RWPE1 (cell line): ENCODE measurements around the gene GALNT2.

Source experiments
- CTCF ChIA-PET: fragments of 350-600 bp; sonication (Branson Sonifier 250); formaldehyde crosslinking; extraction: SDS; loops from one replicate; lab custom pipeline; 2021; lab: Yijun Ruan, JAX
- POLR2A ChIA-PET: fragments of 400-600 bp; formaldehyde crosslinking; extraction: SDS; loops from one replicate; lab custom pipeline; 2020; ENCODE audit warnings: antibody characterized with exemption; ENCODE audit not compliant: low non-redundant PET; lab: Yijun Ruan, JAX
- DNase-seq: peaks from one replicate; pipeline ENCODE4 v3.0.0; 2012; ENCODE audit warnings: low spot score
- H3K27ac ChIP-seq: fragments of 450-650 bp; 2 replicates; pipeline ENCODE4 v1.5.1; 2017
- CTCF ChIP-seq: fragments of 450-650 bp; conservative IDR thresholded peaks from 2 replicates; pipeline ENCODE4 v1.5.1; 2017; ENCODE audit warnings: low read depth, mild to moderate bottlenecking

GALNT2 gene

GRCh38 chr1:230057100-230057499 lies 9.9 kb upstream of the GALNT2 start:
- TF ChIP-seq CTCF: no peak
- no peak overlapping the region for H3K27ac ChIP-seq
- DNase-seq: no peak
- CTCF ChIA-PET: no interaction called here
- POLR2A ChIA-PET: no interaction called here

- TF ChIP-seq CTCF: no peak
- ChIA-PET POLR2A (no interaction called here), CTCF (interaction anchor here (0.7 kb wide), 1 partner anchor 28 kb away, joined by 3 read pairs; no protein-coding TSS in a partner anchor)
- H3K27ac ChIP-seq: no peak overlapping the region
- no peak for DNase-seq
Measured at GRCh38 chr1:230057681-230058565, 9.1 kb upstream of the GALNT2 start.

- POLR2A ChIA-PET: no interaction called here
- no peak for TF ChIP-seq CTCF
- DNase-seq: no peak
- CTCF ChIA-PET: interaction anchor here (0.7 kb wide), 1 partner anchor 28 kb away, joined by 3 read pairs; no protein-coding TSS in a partner anchor
- H3K27ac ChIP-seq: no peak overlapping the region
Measured at GRCh38 chr1:230058626-230059025, 8.4 kb upstream of the GALNT2 start.

- H3K27ac ChIP-seq: no peak overlapping the region
- POLR2A ChIA-PET: no interaction called here
- CTCF ChIA-PET: no interaction called here
- no peak for DNase-seq
- no peak for TF ChIP-seq CTCF
Measured at GRCh38 chr1:230061801-230062200, 5.2 kb upstream of the GALNT2 start.

GRCh38 chr1:230062521-230062920 lies 4.5 kb upstream of the GALNT2 start:
- H3K27ac ChIP-seq: no peak overlapping the region
- no peak for TF ChIP-seq CTCF
- CTCF ChIA-PET: no interaction called here
- POLR2A ChIA-PET: no interaction called here
- DNase-seq: no peak

- CTCF ChIA-PET: no interaction called here
- no peak for TF ChIP-seq CTCF
- POLR2A ChIA-PET: no interaction called here
- no peak for DNase-seq
- H3K27ac ChIP-seq: no peak overlapping the region
Measured at GRCh38 chr1:230064283-230064682, 2.8 kb upstream of the GALNT2 start.
